ENCODE data around the gene GALNT9. TPM values are rescaled to one million over a fixed set of nuclear protein-coding genes. Genes with fewer than 3 reads are reported as not detected.
"Not testable (repeated sequence)": the region's sequence is repeated elsewhere in the genome, so short reads cannot be mapped to it uniquely, and the experiment has no call there.

Gene GALNT9
- not detected in 2 replicates for total RNA-seq (2014; rRNA removed; shearing (Covaris generic))

DNA sequence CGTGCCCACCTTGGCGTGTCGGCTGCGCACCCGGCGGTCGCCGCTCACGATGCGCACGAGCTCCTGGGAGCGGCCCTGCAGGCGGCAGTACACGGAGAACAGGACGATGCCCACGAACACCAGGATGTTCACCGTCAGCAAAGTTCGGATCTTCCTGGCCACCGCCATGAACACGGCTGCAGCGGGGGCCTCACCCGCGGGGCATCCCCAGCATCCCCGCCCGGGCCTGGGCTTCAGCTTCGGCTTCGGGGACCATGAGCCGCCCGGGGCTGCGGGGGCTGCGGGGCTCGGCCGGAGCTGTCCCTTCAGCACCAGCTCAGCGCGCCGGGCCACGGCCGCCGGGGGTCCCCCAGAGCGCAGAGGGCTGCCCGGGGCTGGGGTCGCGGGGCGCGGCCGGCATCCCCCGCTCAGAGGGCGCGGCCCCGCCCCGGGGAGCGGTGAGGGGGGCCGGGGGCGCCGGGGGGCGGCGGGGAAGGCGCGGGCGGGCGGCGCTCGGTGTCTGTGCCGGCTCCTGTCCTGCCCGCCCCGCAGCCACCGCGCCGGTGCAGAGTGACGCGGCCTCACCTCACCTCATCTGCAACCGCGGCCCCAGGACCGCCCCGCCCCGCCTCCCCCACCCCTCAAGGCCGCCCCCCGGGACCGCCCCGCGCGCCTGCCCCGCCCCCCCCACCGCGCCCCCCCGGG, at the start of gene GALNT9:
TSS of gene GALNT9 (minus strand) at position 554 of the 684 bp plus-strand sequence. CDS start at position 168, 386 bp downstream.
- Histone ChIP-seq H3K36me3 (no peaks in the 10 kb centered on the region), H3K4me3 (no peak within 1 kb of the TSS), H3K27me3 (replicated peaks) (peaks cover 41% of the 10 kb centered on the region), H3K4me1 (replicated peaks) (no peaks in the 10 kb centered on the region), H3K27ac (no peak within 1 kb of the TSS), H3K9me3 (replicated peaks) (no peaks in the 10 kb centered on the region; the same call in 1 of the 2 replicates)
- no peak for DNase-seq (ENCODE audit: low read depth in 1 of 2, low spot score in 2 of 2)

DNA sequence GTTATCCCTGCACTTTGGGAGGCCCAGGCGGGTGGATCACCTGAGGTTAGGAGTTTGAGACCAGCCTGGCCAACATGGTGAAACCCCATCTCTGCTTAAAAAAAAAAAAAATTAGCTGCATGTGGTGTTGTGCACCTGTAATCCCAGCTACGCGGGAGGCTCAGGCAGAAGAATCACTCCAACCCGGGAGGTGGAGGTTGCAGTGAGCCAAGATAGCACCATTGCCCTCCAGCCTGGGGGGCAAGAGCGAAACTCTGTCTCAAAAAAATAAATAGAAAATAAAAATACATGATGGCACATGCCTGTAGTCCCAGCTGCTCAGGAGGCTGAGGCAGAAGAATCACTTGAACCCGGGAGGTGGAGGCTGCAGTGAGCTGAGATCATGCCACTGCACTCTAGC, 49.7 kb upstream of the GALNT9 start:
- H3K4me1 ChIP-seq (replicated peaks); H3K9me3 ChIP-seq (replicated peaks); H3K4me3 ChIP-seq; DNase-seq (ENCODE audit: low read depth in 1 of 2, low spot score in 2 of 2); H3K36me3 ChIP-seq; H3K27ac ChIP-seq: not testable (repeated sequence)
- peaks cover 18% of the 10 kb centered on the region for H3K27me3 ChIP-seq (replicated peaks)

DNA sequence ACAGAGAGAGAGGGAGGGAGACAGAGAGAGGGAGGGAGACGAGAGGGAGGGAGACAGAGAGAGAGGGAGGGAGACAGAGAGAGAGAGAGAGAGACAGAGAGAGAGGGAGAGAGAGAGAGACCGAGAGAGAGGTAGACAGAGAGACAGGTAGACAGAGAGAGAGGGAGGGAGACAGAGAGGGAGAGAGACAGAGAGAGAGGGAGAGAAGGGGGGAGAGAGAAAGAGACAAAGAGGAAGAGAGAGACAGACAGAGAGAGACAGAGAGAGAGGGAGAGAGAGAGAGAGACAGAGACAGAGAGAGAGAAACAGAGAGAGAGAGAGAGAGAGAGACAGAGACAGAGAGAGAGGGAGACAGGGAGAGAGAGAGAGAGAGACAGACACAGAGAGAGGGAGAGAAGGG, 47.8 kb upstream of the GALNT9 start:
- Histone ChIP-seq H3K4me3 (no peak overlapping the region), H3K36me3 (no peaks in the 10 kb centered on the region), H3K27ac (no peak overlapping the region), H3K9me3 (replicated peaks) (no peaks in the 10 kb centered on the region), H3K4me1 (replicated peaks) (no peaks in the 10 kb centered on the region), H3K27me3 (replicated peaks) (peaks cover 18% of the 10 kb centered on the region)
- no peak for DNase-seq (ENCODE audit: low read depth in 1 of 2, low spot score in 2 of 2)

DNA sequence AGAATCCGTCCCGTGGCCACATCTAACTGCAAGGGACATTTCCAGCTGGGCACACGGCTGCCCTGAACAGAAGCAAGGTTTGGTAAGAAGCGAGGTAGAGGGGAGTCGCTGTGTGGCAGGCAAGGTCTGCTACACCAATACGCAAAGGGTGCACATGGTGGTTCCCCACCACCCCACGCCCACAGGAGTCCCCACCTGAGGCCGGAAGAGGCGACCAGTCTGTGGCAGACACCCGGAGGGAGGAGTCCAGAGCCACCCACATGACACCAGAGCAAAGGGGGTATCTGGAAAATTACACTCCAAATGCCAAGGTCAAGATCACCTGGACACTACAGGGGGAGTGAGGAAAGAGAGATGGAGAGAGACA, 47.1 kb upstream of the GALNT9 start:
- no peaks in the 10 kb centered on the region for H3K36me3 ChIP-seq
- DNase-seq (ENCODE audit: low read depth in 1 of 2, low spot score in 2 of 2) = no peak
- H3K27me3 ChIP-seq (replicated peaks) = peaks cover 18% of the 10 kb centered on the region
- H3K9me3 ChIP-seq (replicated peaks) = no peaks in the 10 kb centered on the region
- H3K27ac ChIP-seq = no peak overlapping the region
- H3K4me3 ChIP-seq = no peak overlapping the region
- no peaks in the 10 kb centered on the region for H3K4me1 ChIP-seq (replicated peaks)

DNA sequence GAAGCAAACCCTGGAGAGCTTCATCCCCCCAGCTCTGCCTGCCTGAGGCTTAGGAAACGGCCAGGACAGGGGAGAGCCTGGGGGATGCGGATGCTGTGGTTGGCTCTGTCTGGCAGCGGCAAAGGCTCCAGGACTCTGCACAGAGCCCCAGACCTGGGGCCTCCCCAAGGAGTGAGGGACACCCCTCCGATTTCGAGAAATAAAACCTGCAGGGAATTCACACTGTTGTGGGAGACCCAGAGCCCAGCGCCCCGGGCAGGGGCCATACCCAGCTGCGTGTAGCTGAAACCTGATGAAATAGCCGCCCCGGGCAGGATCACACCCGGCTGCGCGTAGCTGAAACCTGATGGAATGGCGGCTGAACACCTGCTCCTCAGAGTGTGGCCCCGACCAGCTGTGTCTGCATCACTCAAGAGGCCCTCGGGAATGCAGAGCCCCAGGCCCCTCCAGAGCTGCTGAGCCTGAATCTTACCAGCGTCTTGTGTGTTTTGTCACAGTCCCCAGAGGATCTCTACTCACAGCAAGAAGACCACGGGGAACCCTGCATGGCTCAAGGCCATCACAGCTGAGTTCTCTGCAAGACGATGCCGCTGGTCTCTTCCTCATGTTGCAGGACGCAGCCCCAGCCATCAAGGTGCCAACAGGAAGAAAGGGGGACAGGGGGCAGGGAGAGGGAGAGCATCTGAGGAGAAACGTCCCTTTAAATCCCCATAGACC, 46.5 kb upstream of the GALNT9 start:
- no peak for DNase-seq (ENCODE audit: low read depth in 1 of 2, low spot score in 2 of 2)
- H3K36me3 ChIP-seq = no peaks in the 10 kb centered on the region
- no peaks in the 10 kb centered on the region for H3K4me1 ChIP-seq (replicated peaks)
- H3K4me3 ChIP-seq = no peak overlapping the region
- peaks cover 18% of the 10 kb centered on the region for H3K27me3 ChIP-seq (replicated peaks)
- H3K9me3 ChIP-seq (replicated peaks) = no peaks in the 10 kb centered on the region
- H3K27ac ChIP-seq = no peak overlapping the region

DNA sequence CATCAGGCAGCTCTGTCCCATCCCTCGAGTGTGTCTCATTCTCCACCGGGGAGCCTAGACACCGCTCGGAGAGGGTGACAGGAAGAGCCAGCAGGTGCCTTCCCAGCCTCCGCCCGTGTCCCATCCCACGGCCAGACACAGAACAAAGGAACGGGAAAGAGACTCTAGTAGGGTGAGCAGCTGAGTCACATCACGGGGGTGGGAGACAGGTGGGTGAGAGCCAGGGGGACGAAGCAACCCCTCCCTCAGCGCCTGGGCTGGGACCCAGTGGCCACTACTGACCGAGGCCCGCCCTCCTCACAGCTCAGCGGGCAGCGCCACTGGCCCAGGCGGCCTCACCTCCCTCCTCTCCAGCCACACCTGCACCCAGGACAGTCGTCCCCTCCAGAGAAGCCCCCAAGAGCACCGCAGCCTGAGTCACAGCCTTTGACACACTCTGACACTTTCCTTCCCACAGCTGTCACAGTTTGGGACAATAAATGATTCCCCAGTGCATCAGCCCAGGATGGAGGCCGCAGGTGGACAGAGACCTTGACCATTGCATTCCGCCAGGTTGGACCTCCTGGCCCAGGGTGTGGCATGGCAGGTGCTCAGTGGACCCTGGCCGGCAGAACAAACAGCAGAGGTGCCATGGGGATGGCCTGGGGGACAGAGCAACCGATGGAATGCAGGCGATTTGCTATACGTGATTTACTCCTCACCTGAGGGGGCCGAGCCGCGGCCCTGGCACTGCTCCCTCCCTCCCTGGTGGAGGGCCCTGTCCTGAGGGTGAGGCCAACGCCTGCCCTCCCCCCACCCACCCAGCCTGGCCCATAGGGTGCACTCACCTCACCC, 45.4 kb upstream of the GALNT9 start:
- H3K4me3 ChIP-seq = no peak overlapping the region
- H3K27me3 ChIP-seq (replicated peaks) = peaks cover 14% of the 10 kb centered on the region
- H3K9me3 ChIP-seq (replicated peaks) = no peaks in the 10 kb centered on the region
- no peaks in the 10 kb centered on the region for H3K4me1 ChIP-seq (replicated peaks)
- no peaks in the 10 kb centered on the region for H3K36me3 ChIP-seq
- no peak overlapping the region for H3K27ac ChIP-seq
- no peak for DNase-seq (ENCODE audit: low read depth in 1 of 2, low spot score in 2 of 2)

DNA sequence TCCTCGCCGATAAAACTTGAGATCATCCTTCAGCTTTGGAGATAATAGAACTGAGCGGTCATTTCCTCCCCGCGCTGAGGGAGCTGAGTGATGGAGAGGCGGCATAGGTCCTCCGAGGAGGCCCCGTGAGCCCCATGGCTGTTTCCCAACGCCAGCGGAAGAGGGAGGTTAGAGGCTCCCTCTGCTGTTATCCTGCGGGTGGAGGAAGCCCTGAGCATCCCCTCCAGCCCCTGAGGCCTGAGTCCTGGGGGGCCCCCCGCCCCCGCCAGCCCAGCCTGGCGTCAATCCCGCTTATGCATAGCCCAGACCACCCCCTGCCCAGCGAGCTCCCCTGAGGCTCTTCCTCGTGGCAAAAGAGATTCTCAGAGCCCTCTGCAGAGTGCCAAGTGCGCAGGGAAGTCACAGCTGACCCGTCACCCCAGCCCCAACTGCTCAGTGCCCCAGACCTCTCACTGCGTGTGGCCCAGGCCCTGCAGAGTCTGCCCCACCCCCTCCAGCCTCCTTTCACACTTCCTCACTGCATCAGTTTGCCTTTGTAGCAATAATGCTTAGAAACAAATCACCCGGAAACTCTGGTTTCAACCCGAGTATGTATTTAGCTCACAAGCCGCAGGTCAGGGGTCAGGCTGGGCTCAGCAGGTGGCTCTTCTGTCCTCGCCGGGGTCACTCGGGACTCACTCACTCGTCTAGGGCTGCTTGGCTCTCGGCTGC, 44.7 kb upstream of the GALNT9 start:
- H3K9me3 ChIP-seq (replicated peaks) = no peaks in the 10 kb centered on the region
- H3K36me3 ChIP-seq = no peaks in the 10 kb centered on the region
- H3K27ac ChIP-seq = no peak overlapping the region
- H3K4me1 ChIP-seq (replicated peaks) = no peaks in the 10 kb centered on the region
- H3K4me3 ChIP-seq = no peak overlapping the region
- H3K27me3 ChIP-seq (replicated peaks) = peaks cover 14% of the 10 kb centered on the region
- no peak for DNase-seq (ENCODE audit: low read depth in 1 of 2, low spot score in 2 of 2)

DNA sequence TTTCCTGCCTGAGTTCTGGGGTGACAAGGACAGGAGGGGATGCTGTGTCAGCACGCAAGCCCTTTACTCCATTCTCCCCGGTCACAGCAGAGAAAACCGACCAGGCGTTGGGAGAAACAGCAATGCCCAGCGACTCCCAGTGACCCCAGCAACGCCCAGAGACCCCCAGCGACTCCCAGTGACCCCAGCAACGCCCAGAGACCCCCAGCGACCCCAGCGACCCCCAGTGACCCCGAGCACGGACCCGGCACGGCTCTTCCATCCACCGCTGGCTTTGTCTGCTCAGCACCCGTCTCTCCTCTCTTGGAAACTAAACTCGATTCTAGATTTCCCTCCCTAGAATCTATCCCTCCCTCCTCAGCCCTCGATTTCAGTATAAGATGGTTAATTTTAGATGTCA, 38.5 kb upstream of the GALNT9 start:
- no peak overlapping the region for H3K4me3 ChIP-seq
- DNase-seq (ENCODE audit: low read depth in 1 of 2, low spot score in 2 of 2) = no peak
- H3K4me1 ChIP-seq (replicated peaks) = no peaks in the 10 kb centered on the region
- H3K27ac ChIP-seq = no peak overlapping the region
- H3K36me3 ChIP-seq = no peaks in the 10 kb centered on the region
- H3K27me3 ChIP-seq (replicated peaks) = 0 out of 2 replicates have a peak, but pooled peaks cover 3% of the 10 kb centered on the region
- no peaks in the 10 kb centered on the region for H3K9me3 ChIP-seq (replicated peaks)

DNA sequence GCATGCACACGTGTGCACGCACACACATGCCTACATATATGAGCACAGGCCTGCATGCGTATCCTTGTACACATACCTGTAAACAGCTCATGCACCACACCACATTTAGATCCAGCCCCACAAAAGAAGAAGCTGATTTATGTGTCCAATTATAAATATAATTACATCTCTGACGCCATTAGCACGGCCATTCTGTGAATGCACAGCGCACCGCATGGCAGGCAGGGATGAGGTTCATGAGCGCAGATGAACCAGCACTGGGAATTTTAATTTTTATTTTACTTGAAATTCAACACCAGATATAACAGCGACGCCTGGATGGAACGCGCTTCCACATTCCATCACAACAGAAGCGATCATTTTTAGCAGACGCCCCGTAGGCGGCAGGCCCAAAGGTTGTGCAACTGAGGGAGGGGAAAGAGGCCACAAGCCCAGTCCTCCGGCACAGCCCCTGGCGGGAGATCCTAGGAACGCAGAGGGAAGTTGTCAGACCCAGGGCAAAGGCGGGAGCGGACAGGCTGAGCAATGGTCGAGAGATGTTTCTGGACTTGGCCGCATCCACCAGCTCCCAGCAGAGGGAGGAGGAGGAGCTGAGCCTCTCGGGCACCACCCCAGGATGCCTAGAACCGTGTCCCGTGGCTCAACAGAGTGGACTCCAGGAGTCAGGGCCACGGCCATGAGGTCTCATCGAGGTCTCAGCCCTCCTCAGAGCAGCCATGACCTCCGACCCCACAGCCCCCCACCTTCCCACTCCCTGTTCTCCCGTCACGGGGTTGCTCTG, 37.9 kb upstream of the GALNT9 start:
- DNase-seq (ENCODE audit: low read depth in 1 of 2, low spot score in 2 of 2) = no peak
- Histone ChIP-seq H3K9me3 (replicated peaks) (no peaks in the 10 kb centered on the region), H3K4me3 (no peak overlapping the region), H3K36me3 (no peaks in the 10 kb centered on the region), H3K27ac (no peak overlapping the region), H3K27me3 (replicated peaks) (0 out of 2 replicates have a peak, but pooled peaks cover 3% of the 10 kb centered on the region), H3K4me1 (replicated peaks) (no peaks in the 10 kb centered on the region)

DNA sequence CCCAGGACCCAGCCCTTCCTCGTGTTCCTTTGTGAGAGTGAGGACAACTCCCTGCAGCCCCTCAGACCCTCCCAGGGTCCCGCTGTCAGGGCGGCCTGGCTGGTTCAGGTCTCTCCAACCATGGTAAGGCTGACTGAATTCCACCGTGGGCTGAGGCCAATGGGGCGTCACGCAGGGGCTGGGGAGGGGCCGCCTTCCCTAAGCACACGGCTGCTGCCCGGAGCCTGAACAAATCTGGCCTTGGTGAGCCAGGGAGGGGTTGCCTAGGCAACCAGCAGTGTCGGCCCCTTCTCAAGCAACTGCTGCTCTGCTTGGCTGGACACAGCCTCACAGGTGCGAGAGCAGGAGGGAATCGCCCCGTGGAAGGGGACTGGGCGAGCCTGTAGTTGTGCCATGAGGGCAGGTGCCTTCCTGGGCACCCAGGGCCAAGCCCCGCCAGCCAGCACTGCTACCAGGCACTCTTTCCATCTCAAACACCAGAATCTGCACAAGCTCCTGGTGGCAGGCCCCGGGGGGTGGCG, 37.0 kb upstream of the GALNT9 start:
- H3K36me3 ChIP-seq = no peaks in the 10 kb centered on the region
- H3K9me3 ChIP-seq (replicated peaks) = no peaks in the 10 kb centered on the region
- H3K4me1 ChIP-seq (replicated peaks) = no peaks in the 10 kb centered on the region
- H3K27me3 ChIP-seq (replicated peaks) = 0 out of 2 replicates have a peak, but pooled peaks cover 3% of the 10 kb centered on the region
- H3K4me3 ChIP-seq = no peak overlapping the region
- no peak for DNase-seq (ENCODE audit: low read depth in 1 of 2, low spot score in 2 of 2)
- H3K27ac ChIP-seq = no peak overlapping the region

DNA sequence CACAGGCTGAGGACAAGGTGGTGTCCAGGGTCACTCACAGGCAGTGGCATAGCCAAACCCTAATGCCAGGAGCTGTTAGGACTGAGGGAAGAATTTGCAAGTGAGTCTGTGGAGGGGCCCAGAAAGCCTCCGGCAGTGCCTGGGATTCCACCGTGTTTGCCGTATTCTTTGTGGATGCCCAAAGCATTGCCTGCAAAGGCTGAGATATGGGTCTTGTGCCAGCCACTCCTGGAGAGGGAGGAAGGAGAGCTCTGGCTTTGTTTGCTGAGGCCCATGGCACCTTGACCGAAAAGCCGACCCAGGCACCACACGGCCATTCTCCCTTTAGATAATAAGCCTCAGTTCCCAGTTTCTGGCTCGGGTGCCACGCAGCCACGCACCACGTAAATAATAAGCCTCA, 35.8 kb upstream of the GALNT9 start:
- Histone ChIP-seq H3K27me3 (replicated peaks) (0 out of 2 replicates have a peak, but pooled peaks cover 3% of the 10 kb centered on the region), H3K36me3 (no peaks in the 10 kb centered on the region), H3K27ac (no peak overlapping the region), H3K4me1 (replicated peaks) (no peaks in the 10 kb centered on the region), H3K9me3 (replicated peaks) (no peaks in the 10 kb centered on the region), H3K4me3 (no peak overlapping the region)
- DNase-seq (ENCODE audit: low read depth in 1 of 2, low spot score in 2 of 2) = no peak

DNA sequence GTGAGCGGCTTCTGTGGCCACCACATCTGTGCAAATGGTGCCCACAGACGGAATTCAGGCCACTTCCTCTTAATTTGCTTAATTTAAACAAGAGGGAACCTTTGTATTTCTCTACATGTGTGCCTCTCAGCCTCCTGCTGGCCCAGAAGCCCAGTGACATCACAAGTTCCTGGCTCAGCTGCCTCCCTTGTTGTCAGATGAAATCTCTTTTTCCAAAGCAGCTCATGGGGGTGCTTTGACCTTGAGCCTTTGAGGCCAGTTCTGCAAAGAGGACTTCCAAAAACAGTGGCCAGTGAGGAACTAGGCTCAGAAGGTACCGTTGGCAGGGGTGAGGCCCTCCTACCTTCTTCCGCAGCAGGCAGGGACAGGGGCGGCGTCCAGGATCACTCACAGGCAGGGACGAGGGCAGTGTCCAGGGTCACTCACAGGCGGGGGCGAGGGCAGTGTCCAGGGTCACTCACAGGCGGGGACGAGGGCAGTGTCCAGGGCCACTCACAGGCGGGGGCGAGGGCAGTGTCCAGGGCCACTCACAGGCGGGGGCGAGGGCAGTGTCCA, 35.0 kb upstream of the GALNT9 start:
- DNase-seq (ENCODE audit: low read depth in 1 of 2, low spot score in 2 of 2) = no peak
- no peaks in the 10 kb centered on the region for H3K36me3 ChIP-seq
- H3K4me3 ChIP-seq = no peak overlapping the region
- H3K27ac ChIP-seq = no peak overlapping the region
- H3K4me1 ChIP-seq (replicated peaks) = no peaks in the 10 kb centered on the region
- H3K27me3 ChIP-seq (replicated peaks) = no peaks in the 10 kb centered on the region
- H3K9me3 ChIP-seq (replicated peaks) = no peaks in the 10 kb centered on the region
